Loucy (cell line): ENCODE data around the gene RTL1.

Experiments
- H2AFZ ChIP-seq: fragments of 200-600 bp; sonication (generic); 2 replicates; pipeline ENCODE4 v1.6.0; 2016; ENCODE audit warnings: antibody characterized with exemption, mild to moderate bottlenecking, low read length, moderate library complexity
- H3F3A ChIP-seq: fragments of 200-600 bp; 2 replicates; pipeline ENCODE4 v1.6.0; 2016; ENCODE audit warnings: antibody characterized with exemption, low read depth, mild to moderate bottlenecking
- H3K27me3 ChIP-seq: fragments of 200-600 bp; sonication (generic); 2 replicates; pipeline ENCODE4 v1.6.1; 2014; ENCODE audit warnings: low read length, mild to moderate bottlenecking; ENCODE audit not compliant: insufficient read depth, poor library complexity, severe bottlenecking
- H3K36me3 ChIP-seq: fragments of 200-600 bp; sonication (generic); 2 replicates; pipeline ENCODE4 v1.6.1; 2016; ENCODE audit warnings: low read length; ENCODE audit not compliant: insufficient read depth
- H3K4me1 ChIP-seq: fragments of 200-600 bp; sonication (generic); 2 replicates; pipeline ENCODE4 v1.5.1; 2014; ENCODE audit warnings: low read length, mild to moderate bottlenecking; ENCODE audit not compliant: insufficient read depth, poor library complexity, severe bottlenecking
- H3K4me2 ChIP-seq: fragments of 200-600 bp; sonication (generic); 2 replicates; pipeline ENCODE4 v1.6.0; 2014; ENCODE audit warnings: antibody characterized with exemption, low read length, low read depth, mild to moderate bottlenecking; ENCODE audit not compliant: poor library complexity, severe bottlenecking
- H3K4me3 ChIP-seq: fragments of 200-600 bp; sonication (generic); 2 replicates; pipeline ENCODE4 v1.5.1; 2014; ENCODE audit warnings: low read length, mild to moderate bottlenecking, mixed read lengths; ENCODE audit not compliant: poor library complexity, severe bottlenecking
- H3K79me2 ChIP-seq: fragments of 200-600 bp; sonication (generic); 2 replicates; pipeline ENCODE4 v1.6.1; 2014; ENCODE audit warnings: low read length; ENCODE audit not compliant: insufficient read depth
- H3K9ac ChIP-seq: fragments of 200-600 bp; sonication (generic); 2 replicates; pipeline ENCODE4 v1.6.0; 2014; ENCODE audit warnings: mild to moderate bottlenecking, low read depth, low read length, moderate library complexity; ENCODE audit not compliant: poor library complexity, severe bottlenecking
- H3K9me2 ChIP-seq: fragments of 200-600 bp; sonication (generic); replicated peaks from 2 replicates; pipeline ENCODE4 v1.6.1; 2016; ENCODE audit warnings: low read depth, low read length, mixed read lengths
- H3K9me3 ChIP-seq: fragments of 200-600 bp; sonication (generic); 2 replicates; pipeline ENCODE4 v1.6.1; 2014; ENCODE audit warnings: mild to moderate bottlenecking, antibody characterized with exemption, low read length, low read depth; ENCODE audit not compliant: insufficient read depth
- H4K20me1 ChIP-seq: fragments of 200-600 bp; sonication (generic); 2 replicates; pipeline ENCODE4 v1.6.0; 2014; ENCODE audit warnings: antibody characterized with exemption, low read length, mild to moderate bottlenecking; ENCODE audit not compliant: insufficient read depth, poor library complexity, severe bottlenecking
- CTCF ChIP-seq: fragments of 200-600 bp; sonication (generic); conservative IDR thresholded peaks from 2 replicates; pipeline ENCODE4 v1.5.1; 2014; ENCODE audit warnings: mild to moderate bottlenecking, antibody characterized with exemption, low read length
- EZH2phosphoT487 ChIP-seq: fragments of 200-600 bp; IDR thresholded peaks from 2 replicates; pipeline ENCODE4 v1.6.1; 2018; ENCODE audit warnings: antibody characterized with exemption, mild to moderate bottlenecking, moderate library complexity, borderline replicate concordance

Gene RTL1

DNA sequence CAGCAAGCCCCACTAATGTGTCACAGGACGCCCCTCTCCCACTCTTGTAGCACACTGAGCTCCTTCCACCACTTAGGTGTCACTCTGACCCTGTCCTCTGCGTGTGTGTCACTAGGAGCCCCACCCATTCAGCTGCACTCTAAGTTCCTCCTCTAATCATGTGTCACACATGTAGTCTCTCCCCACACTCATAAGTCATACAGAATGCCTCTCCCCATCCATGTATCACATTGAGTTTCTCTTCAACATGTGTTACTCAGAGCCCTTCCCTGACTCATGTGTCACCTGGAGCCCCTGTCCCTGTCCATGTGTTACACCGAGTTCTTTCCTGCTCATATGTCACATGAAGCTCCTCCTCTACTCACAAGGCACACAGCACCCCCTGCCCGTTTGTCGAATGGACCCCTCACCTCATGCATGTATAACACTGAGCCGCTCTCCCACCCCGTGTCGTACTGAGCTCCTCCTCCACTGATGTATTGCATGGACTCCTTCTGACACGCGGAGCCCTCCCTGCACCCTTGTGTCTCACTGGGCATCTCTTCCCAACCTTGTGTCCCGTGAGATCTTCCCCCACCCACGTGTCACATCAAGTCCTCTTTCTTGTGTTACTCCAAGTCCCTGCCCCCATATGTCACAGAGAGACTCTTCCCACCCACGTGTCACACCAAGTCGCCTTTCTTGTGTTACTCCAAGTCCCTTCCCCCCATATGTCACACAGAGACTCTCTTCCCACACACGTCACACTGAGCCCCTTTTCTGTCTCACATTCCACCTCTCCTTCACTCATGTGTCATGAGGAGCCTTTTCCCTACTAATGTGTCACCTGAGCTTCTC is 31.0 kb downstream of the RTL1 start:
- Histone ChIP-seq H3K4me3 (no peak overlapping the region), H3K9me3 (no peaks in the 10 kb centered on the region), H3K4me2 (no peak overlapping the region), H4K20me1 (no peaks in the 10 kb centered on the region), H3K36me3 (no peaks in the 10 kb centered on the region), H3K9ac (no peak overlapping the region), H3K79me2 (no peaks in the 10 kb centered on the region), H3K9me2 (no peaks in the 10 kb centered on the region), H3K27me3 (no peaks in the 10 kb centered on the region), H3F3A (no peaks in the 10 kb centered on the region), H2AFZ (no peak overlapping the region), H3K4me1 (no peaks in the 10 kb centered on the region)
- TF ChIP-seq CTCF (no peak), EZH2phosphoT487 (no peak)

GRCh38 chr14:100871234-100872186 is 32.0 kb downstream of the RTL1 start:
- no peaks in the 10 kb centered on the region for H3K9me3 ChIP-seq
- H3K4me2 ChIP-seq: no peak overlapping the region
- H3K9me2 ChIP-seq: no peaks in the 10 kb centered on the region

More at GRCh38 chr14:100871234-100872186, 32.0 kb downstream of the RTL1 start:
- H2AFZ ChIP-seq: no peak overlapping the region
- H3K36me3 ChIP-seq: no peaks in the 10 kb centered on the region
- H3K27me3 ChIP-seq: no peaks in the 10 kb centered on the region
- no peaks in the 10 kb centered on the region for H3K4me1 ChIP-seq
- TF ChIP-seq EZH2phosphoT487: no peak
- TF ChIP-seq CTCF: no peak
- H3F3A ChIP-seq: no peaks in the 10 kb centered on the region
- H4K20me1 ChIP-seq: no peaks in the 10 kb centered on the region
- no peaks in the 10 kb centered on the region for H3K79me2 ChIP-seq
- no peak overlapping the region for H3K4me3 ChIP-seq
- no peak overlapping the region for H3K9ac ChIP-seq
